ENCODE data around the gene CD8B.
"Not testable (repeated sequence)": the region's sequence is repeated elsewhere in the genome, so short reads cannot be mapped to it uniquely, and the experiment has no call there.

Gene CD8B

GRCh38 chr2:86861628-86862379, at the start of gene CD8B:
Gene CD8B, minus strand, starts transcription at chr2:86861886. Its CDS starts 21 bp downstream, at chr2:86861865.
- peak in 1 of 3 experiments; percentile 9 for DNase-seq

GRCh38 chr2:86905868-86906267, 44.2 kb upstream of the CD8B start:
- DNase-seq, result not testable (repeated sequence)

- not testable (repeated sequence) for DNase-seq
Observed at GRCh38 chr2:86900687-86901086, 39.0 kb upstream of the CD8B start.

GRCh38 chr2:86886026-86886425, 24.3 kb upstream of the CD8B start:
- not testable (repeated sequence) for DNase-seq

- DNase-seq, result not testable (repeated sequence)
Observed at GRCh38 chr2:86882865-86883264, 21.2 kb upstream of the CD8B start.

- not testable (repeated sequence) for DNase-seq
Observed at GRCh38 chr2:86882118-86882665, 20.5 kb upstream of the CD8B start.

GRCh38 chr2:86878986-86879385, 17.3 kb upstream of the CD8B start:
- not testable (repeated sequence) for DNase-seq

GRCh38 chr2:86870941-86871340, 9.3 kb upstream of the CD8B start:
- not testable (repeated sequence) for DNase-seq

- not testable (repeated sequence) for DNase-seq
Observed at GRCh38 chr2:86868895-86869468, 7.3 kb upstream of the CD8B start.

GRCh38 chr2:86862380-86862703, 656 bp upstream of the CD8B start:
- not testable (repeated sequence) for DNase-seq

- peak in 1 of 3 experiments; percentile 4 for DNase-seq
Observed at GRCh38 chr2:86861175-86861574, 511 bp downstream of the CD8B start.

- not testable (repeated sequence) for DNase-seq
Observed at GRCh38 chr2:86860573-86860972, 1.1 kb downstream of the CD8B start.

GRCh38 chr2:86857688-86858087, 4.0 kb downstream of the CD8B start:
- not testable (repeated sequence) for DNase-seq

GRCh38 chr2:86856498-86856897, 5.2 kb downstream of the CD8B start:
- not testable (repeated sequence) for DNase-seq

- DNase-seq, result not testable (repeated sequence)
Observed at GRCh38 chr2:86855981-86856380, 5.7 kb downstream of the CD8B start.

- DNase-seq, result not testable (repeated sequence)
Observed at GRCh38 chr2:86851581-86851980, 10.1 kb downstream of the CD8B start.

- DNase-seq, result not testable (repeated sequence)
Observed at GRCh38 chr2:86842607-86843234, 19.0 kb downstream of the CD8B start.

- DNase-seq, result not testable (repeated sequence)
Observed at GRCh38 chr2:86841330-86841729, 20.4 kb downstream of the CD8B start.

GRCh38 chr2:86839871-86840548, 21.7 kb downstream of the CD8B start:
- not testable (repeated sequence) for DNase-seq

- not testable (repeated sequence) for DNase-seq
Observed at GRCh38 chr2:86839455-86839854, 22.2 kb downstream of the CD8B start.

GRCh38 chr2:86837714-86838113, 24.0 kb downstream of the CD8B start:
- not testable (repeated sequence) for DNase-seq

GRCh38 chr2:86836915-86837695, 24.6 kb downstream of the CD8B start:
- not testable (repeated sequence) for DNase-seq

Measured in NCI-H1417 (cell line).